Colonic mucosa (tissue), 4 donors: ENCODE data around the gene RNU6-9. TPM values are rescaled to one million over a fixed set of nuclear protein-coding genes. Genes with fewer than 3 reads are reported as not detected.
A peak's percentile ranks its signal among the peaks of the same experiment; 100 is the strongest.

Experiments used
- DNase-seq: peaks from one replicate; pipeline ENCODE4 v3.0.0-alpha.2; 2020
- H3K27ac ChIP-seq: fragments of 200-600 bp; one replicate; pipeline ENCODE4 v1.8.0; 2021
- H3K27me3 ChIP-seq: fragments of 200-600 bp; one replicate; pipeline ENCODE4 v1.8.0; 2021
- H3K36me3 ChIP-seq: fragments of 200-600 bp; one replicate; pipeline ENCODE4 v1.8.0; 2021
- H3K4me1 ChIP-seq: fragments of 200-600 bp; one replicate; pipeline ENCODE4 v1.8.0; 2021; ENCODE audit warnings: mild to moderate bottlenecking
- H3K4me3 ChIP-seq: fragments of 200-600 bp; one replicate; pipeline ENCODE4 v1.8.0; 2021
- H3K9ac ChIP-seq, 2 donors: one replicate each; pipeline ENCODE4 v1.7.0; 2013; ENCODE audit warnings: control low read depth in 2 of 2, low read depth in 2 of 2, low read length in 2 of 2
- H3K9me3 ChIP-seq: fragments of 200-600 bp; one replicate; pipeline ENCODE4 v1.8.0; 2021
- intact Hi-C: fragments of 100-400 bp; cut with DNase I; formaldehyde crosslinking; loops from one replicate; pipeline ENCODE4 v1.14.1; 2022
- total RNA-seq, 2 donors: library from RNA; stranded (reverse); fragmentation: NEBNext Ultra II Directional in 1 of 2; extraction: Animal tissue kit (Norgen Biotek cat#: 25700) in 1 of 2; gene quantifications; one replicate each; pipeline ENCODE4 v1.2.1, GENCODE V29; 2021
- TF ChIP-seq, protein P1 (sequence below): fragments of 200-600 bp; IDR thresholded peaks from one replicate; pipeline ENCODE4 v1.8.0; 2022; ENCODE audit warnings: antibody characterized with exemption, mild to moderate bottlenecking
- donor health status: healthy.
- donor health status: DM: no; HTN: no; CAD: no.
- donor health status: DM: no; HTN: no; CAD: no.

The RNU6-9 gene
- total RNA-seq, 2 donors from 2014 or later = not detected

DNA sequence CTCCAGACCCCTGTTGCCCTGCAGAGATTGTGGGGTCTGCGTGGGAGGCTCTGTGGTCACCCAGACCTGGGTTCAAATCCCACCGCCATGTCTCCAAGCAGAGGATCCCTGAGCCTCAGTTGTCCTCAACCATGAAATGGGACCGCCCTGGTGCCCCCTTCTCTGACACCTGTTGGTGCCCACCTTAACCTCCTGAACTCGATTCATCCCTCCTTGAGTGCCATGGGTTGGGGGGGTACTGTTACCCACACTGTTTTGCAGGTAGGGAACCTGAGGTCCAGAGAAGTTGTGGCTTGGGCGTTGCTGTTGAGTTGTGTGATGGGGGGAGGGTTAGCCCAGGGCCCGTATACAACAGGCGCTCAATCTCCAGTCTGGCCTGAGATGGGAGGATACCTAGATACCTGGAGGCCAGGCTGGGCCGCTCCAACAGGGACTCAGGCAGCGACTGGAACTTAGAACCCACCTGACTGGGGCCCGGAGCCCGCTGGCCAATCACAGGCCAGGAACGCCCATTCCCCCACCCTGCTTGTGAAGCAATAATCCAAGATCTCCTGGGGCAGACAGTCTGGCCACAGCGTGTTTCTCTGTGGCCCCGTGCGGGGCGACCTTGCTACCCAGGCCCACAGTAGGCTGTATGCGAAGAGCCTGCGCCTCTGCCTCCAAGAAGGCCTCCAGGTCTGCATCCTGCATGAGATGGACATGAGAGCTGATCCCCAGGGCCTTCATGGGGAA lies 35.4 kb downstream of the RNU6-9 start:
- no peak for DNase-seq
- intact Hi-C loops = no loop called here
- no peak overlapping the region for H3K4me3 ChIP-seq

DNA sequence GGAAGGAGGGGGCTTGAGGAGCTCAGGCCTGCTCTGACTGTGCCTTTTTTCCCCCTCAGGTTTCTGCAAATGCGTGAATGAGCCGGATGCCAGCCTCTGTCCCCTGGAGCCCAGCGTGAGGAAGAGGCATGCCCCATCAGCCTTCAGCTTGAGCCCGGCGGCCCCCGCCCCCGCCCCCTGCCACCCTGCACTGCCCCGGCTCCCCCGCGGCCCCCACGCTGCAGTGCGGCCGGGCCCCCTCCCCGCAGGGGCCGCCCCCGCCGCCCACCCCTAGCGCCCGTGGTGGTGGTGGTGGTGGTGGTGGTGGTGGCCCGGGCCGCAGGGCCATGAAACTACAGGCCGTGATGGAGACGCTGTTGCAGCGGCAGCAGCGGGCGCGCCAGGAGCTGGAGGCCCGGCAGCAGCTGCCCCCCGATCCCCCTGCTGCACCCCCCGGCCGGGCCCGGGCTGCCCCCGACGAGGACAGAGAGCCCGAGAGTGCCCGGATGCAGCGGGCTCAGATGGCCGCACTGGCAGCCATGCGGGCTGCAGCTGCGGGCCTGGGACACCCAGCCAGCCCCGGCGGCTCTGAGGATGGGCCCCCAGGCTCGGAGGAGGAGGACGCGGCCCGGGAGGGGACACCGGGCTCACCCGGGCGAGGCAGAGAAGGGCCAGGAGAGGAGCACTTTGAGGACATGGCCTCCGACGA lies 36.1 kb downstream of the RNU6-9 start:
- H3K27ac ChIP-seq = no peak overlapping the region
- no peaks in the 10 kb centered on the region for H3K9me3 ChIP-seq
- intact Hi-C loops = no loop called here
- TF ChIP-seq, protein P1, sequence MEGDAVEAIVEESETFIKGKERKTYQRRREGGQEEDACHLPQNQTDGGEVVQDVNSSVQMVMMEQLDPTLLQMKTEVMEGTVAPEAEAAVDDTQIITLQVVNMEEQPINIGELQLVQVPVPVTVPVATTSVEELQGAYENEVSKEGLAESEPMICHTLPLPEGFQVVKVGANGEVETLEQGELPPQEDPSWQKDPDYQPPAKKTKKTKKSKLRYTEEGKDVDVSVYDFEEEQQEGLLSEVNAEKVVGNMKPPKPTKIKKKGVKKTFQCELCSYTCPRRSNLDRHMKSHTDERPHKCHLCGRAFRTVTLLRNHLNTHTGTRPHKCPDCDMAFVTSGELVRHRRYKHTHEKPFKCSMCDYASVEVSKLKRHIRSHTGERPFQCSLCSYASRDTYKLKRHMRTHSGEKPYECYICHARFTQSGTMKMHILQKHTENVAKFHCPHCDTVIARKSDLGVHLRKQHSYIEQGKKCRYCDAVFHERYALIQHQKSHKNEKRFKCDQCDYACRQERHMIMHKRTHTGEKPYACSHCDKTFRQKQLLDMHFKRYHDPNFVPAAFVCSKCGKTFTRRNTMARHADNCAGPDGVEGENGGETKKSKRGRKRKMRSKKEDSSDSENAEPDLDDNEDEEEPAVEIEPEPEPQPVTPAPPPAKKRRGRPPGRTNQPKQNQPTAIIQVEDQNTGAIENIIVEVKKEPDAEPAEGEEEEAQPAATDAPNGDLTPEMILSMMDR = no peak
- H3K4me1 ChIP-seq = peaks cover 20% of the 10 kb centered on the region
- no peaks in the 10 kb centered on the region for H3K36me3 ChIP-seq
- no peak overlapping the region for H3K4me3 ChIP-seq
- no peaks in the 10 kb centered on the region for H3K27me3 ChIP-seq
- DNase-seq = no peak
- no peak overlapping the region for H3K9ac ChIP-seq

More for the DNA sequence above, 35.4 kb downstream of the RNU6-9 start:
- H3K9ac ChIP-seq = no peak overlapping the region
- no peaks in the 10 kb centered on the region for H3K27me3 ChIP-seq
- H3K27ac ChIP-seq = no peak overlapping the region
- H3K4me1 ChIP-seq = peaks cover 13% of the 10 kb centered on the region
- H3K36me3 ChIP-seq = no peaks in the 10 kb centered on the region
- no peaks in the 10 kb centered on the region for H3K9me3 ChIP-seq
- TF ChIP-seq, protein P1 = no peak

DNA sequence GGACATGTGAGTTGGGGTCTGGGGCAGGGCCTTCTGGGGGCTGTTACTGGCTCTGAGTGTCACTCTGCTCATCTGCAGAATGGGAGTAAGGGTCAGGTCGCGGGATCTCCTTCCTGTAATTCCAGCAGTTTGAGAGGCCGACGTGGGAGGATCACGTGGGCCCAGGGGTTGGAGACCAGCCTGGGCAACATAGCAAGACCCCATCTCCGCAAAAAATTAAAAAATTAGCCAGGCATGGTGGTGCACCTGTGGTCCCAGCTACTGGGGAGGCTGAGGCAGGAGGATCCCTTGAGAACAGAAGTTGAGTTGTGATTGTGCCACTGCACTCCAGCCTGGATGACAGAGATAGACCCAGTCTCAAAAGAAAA lies 36.6 kb downstream of the RNU6-9 start:
- peaks cover 25% of the 10 kb centered on the region for H3K4me1 ChIP-seq

DNA sequence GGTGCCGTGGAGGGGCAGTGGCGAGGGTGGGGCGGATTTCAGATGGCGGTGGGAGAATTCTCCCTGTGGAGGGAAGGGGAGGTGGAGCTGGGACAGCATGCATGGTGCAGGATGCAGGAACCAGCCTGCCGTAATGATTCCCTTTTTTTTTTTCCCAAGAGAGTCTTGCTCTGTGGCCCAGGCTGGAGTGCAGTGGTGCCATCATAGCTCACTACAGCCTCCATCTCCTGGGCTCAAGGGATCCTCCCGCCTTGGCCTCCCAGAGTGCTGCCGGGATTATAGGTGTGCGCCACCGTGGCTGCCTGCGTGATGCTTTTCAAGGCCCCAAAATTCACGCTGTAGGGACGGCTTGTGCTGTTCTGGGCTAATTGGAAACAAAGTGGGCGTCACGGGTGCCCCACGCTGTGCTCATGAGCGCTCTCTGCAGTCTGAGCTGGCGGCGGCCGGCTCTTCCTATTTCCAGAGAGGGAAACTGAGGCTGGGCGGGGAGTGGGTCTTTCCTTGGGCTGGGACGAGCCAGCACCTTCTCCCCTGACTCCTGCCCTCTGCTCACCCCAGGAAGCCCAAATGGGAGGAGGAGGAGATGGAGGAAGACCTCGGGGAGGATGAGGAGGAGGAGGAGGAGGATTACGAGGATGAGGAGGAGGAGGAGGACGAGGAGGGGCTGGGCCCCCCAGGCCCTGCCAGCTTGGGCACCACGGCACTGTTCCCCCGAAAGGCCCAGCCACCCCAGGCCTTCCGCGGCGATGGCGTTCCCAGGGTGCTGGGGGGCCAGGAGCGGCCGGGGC lies 38.8 kb downstream of the RNU6-9 start:
- Histone ChIP-seq H3K4me1 (peaks cover 31% of the 10 kb centered on the region), H3K27ac (peak overlapping the region; percentile 47), H3K27me3 (no peaks in the 10 kb centered on the region), H3K36me3 (no peaks in the 10 kb centered on the region), H3K9ac (peak overlapping the region in 1 of 2 donors; percentile 43), H3K9me3 (no peaks in the 10 kb centered on the region), H3K4me3 (no peak overlapping the region)
- no peak for DNase-seq
- intact Hi-C loops = no loop called here
- TF ChIP-seq, protein P1 = no peak

More for the DNA sequence above, 36.6 kb downstream of the RNU6-9 start:
- Histone ChIP-seq H3K27me3 (no peaks in the 10 kb centered on the region), H3K36me3 (no peaks in the 10 kb centered on the region), H3K27ac (no peak overlapping the region), H3K9me3 (no peaks in the 10 kb centered on the region), H3K4me3 (no peak overlapping the region), H3K9ac (no peak overlapping the region)
- TF ChIP-seq, protein P1 = no peak
- DNase-seq = no peak
- intact Hi-C loops = no loop called here
